Measurements from ENCODE around the gene MMD. TPM values are rescaled to one million over a fixed set of nuclear protein-coding genes. Genes with fewer than 3 reads are reported as not detected.

MMD gene
- total RNA-seq, 1 experiment from 2014 or later = 26.9 TPM

GRCh38 chr17:55368706-55369105 is 52.9 kb downstream of the MMD start:
- DNase-seq (ENCODE audit: low read depth, low spot score) (no peak), ATAC-seq (no peak)
- ChIA-PET POLR2A (no interaction called here), CTCF (no interaction called here)
- Histone ChIP-seq H3K4me1 (ENCODE audit: control insufficient read depth, insufficient read depth, low read length) (no peaks in the 10 kb centered on the region), H3K4me3 (ENCODE audit: low read depth in 2 of 2, low read length in 2 of 2) (no peak overlapping the region), H3K36me3 (ENCODE audit: control insufficient read depth, insufficient read depth, low read length) (no peaks in the 10 kb centered on the region), H3K27ac (ENCODE audit: low read length) (no peak overlapping the region), H3K9me3 (ENCODE audit: control insufficient read depth, insufficient read depth, low read depth, low read length) (no peaks in the 10 kb centered on the region), H3K27me3 (ENCODE audit: control insufficient read depth, insufficient read depth, low read length) (0 out of 2 replicates have a peak, but pooled peaks cover 2% of the 10 kb centered on the region)
- intact Hi-C loops (cut with micrococcal nuclease; ENCODE audit: unreplicated experiment) = no loop called here
- in situ Hi-C loops (cut with HindIII; ENCODE audit: low pct_unique_long_range_greater_than_20kb, low sequenced_read_pairs) = no loop called here
- BruUV-seq (replicated peaks) = no TSS peak
- no peak for TF ChIP-seq POLR2AphosphoS5 (IDR thresholded peaks at IDR 0.05; ENCODE audit: low read depth, low read length)
- TF ChIP-seq SIN3A (IDR thresholded peaks at IDR 0.05; ENCODE audit: borderline replicate concordance, insufficient read depth, low read depth, low read length) = no peak
- TF ChIP-seq CTCF (IDR thresholded peaks at IDR 0.05) = no peak
- TF ChIP-seq, protein P1, sequence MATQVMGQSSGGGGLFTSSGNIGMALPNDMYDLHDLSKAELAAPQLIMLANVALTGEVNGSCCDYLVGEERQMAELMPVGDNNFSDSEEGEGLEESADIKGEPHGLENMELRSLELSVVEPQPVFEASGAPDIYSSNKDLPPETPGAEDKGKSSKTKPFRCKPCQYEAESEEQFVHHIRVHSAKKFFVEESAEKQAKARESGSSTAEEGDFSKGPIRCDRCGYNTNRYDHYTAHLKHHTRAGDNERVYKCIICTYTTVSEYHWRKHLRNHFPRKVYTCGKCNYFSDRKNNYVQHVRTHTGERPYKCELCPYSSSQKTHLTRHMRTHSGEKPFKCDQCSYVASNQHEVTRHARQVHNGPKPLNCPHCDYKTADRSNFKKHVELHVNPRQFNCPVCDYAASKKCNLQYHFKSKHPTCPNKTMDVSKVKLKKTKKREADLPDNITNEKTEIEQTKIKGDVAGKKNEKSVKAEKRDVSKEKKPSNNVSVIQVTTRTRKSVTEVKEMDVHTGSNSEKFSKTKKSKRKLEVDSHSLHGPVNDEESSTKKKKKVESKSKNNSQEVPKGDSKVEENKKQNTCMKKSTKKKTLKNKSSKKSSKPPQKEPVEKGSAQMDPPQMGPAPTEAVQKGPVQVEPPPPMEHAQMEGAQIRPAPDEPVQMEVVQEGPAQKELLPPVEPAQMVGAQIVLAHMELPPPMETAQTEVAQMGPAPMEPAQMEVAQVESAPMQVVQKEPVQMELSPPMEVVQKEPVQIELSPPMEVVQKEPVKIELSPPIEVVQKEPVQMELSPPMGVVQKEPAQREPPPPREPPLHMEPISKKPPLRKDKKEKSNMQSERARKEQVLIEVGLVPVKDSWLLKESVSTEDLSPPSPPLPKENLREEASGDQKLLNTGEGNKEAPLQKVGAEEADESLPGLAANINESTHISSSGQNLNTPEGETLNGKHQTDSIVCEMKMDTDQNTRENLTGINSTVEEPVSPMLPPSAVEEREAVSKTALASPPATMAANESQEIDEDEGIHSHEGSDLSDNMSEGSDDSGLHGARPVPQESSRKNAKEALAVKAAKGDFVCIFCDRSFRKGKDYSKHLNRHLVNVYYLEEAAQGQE (IDR thresholded peaks at IDR 0.05; ENCODE audit: insufficient read depth in 1 of 2, low read depth in 2 of 2, low read length in 1 of 2) = no peak
- TF ChIP-seq TCF7L2 (IDR thresholded peaks at IDR 0.05; ENCODE audit: low read depth, low read length) = no peak

DNA sequence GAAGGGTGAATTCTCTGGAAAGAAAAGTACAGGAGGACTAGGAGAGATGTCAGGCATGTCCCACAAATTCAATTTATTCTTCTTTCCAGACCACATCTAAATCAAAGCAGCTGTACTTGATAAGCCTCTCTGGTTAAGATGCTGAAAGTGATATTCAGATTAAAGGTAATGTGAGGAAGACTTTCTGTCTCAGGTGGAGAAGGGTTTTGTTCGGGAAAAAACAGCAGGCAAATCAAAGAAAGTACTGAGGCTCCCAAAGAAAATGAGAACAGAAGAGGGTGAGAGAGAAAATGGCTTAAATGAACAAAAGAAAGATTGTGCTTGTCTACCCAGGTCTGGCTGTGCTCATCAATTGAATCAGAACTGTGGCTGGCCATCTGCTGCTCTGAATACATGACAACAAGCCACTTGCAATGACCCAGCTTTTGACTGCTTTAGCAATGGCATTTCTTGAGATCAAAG is 55.6 kb downstream of the MMD start:
- DNase-seq (ENCODE audit: low read depth, low spot score) (no peak), ATAC-seq (no peak)
- no peaks in the 10 kb centered on the region for H3K4me1 ChIP-seq (ENCODE audit: control insufficient read depth, insufficient read depth, low read length)
- H3K27ac ChIP-seq (ENCODE audit: low read length) = no peak overlapping the region
- TF ChIP-seq CTCF (IDR thresholded peaks at IDR 0.05) = no peak
- TF ChIP-seq SIN3A (IDR thresholded peaks at IDR 0.05; ENCODE audit: borderline replicate concordance, insufficient read depth, low read depth, low read length) = no peak
- TF ChIP-seq, protein P1 (IDR thresholded peaks at IDR 0.05; ENCODE audit: insufficient read depth in 1 of 2, low read depth in 2 of 2, low read length in 1 of 2) = no peak
- no peak for TF ChIP-seq TCF7L2 (IDR thresholded peaks at IDR 0.05; ENCODE audit: low read depth, low read length)
- TF ChIP-seq POLR2AphosphoS5 (IDR thresholded peaks at IDR 0.05; ENCODE audit: low read depth, low read length) = no peak
- peaks cover 4% of the 10 kb centered on the region; the same call in 1 of the 2 replicates for H3K27me3 ChIP-seq (ENCODE audit: control insufficient read depth, insufficient read depth, low read length)
- H3K4me3 ChIP-seq (ENCODE audit: low read depth in 2 of 2, low read length in 2 of 2) = no peak overlapping the region
- no TSS peak for BruUV-seq (replicated peaks)
- ChIA-PET CTCF (no interaction called here), POLR2A (no interaction called here)
- no peaks in the 10 kb centered on the region for H3K36me3 ChIP-seq (ENCODE audit: control insufficient read depth, insufficient read depth, low read length)
- H3K9me3 ChIP-seq (ENCODE audit: control insufficient read depth, insufficient read depth, low read depth, low read length) = 0 out of 2 replicates have a peak, but pooled peaks cover 6% of the 10 kb centered on the region
- intact Hi-C loops (cut with micrococcal nuclease; ENCODE audit: unreplicated experiment) = no loop called here
- in situ Hi-C loops (cut with HindIII; ENCODE audit: low pct_unique_long_range_greater_than_20kb, low sequenced_read_pairs) = no loop called here
